ENCODE measurements around the gene C4BPA. TPM values are rescaled to one million over a fixed set of nuclear protein-coding genes. Genes with fewer than 3 reads are reported as not detected.

The C4BPA gene
- total and polyA plus RNA-seq, 8 donors = 1.4 to 15.4 (median 7.9) TPM

DNA sequence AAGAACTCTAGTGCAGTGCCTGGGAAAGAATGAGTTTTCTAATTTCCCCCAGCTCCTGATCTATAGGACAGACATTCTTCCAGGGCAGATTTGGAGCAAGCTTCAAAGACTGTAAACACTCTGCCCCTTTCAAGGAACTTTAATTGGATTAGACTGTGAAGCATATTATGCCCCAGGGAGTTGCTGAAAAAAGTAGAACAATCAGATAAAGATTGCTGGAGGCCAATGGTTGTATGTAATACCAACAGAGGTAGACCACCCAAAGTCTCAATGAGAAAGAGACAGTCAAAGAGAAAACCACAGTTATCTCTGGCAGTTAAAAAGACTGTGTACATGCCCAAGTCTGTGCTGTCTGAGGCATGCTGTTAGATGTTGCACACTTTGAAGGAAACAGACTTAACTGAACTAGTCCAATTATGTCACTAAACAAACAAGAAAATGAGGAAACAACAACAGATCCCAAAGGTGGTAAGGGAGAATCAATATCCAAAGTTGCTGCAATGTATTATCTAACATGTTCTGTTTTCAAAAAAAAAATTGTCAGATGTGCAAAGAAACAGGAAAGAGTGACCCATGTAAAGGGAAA, 24.4 kb downstream of the C4BPA start:
- Histone ChIP-seq H3K36me3 (no peaks in the 10 kb centered on the region), H3K27ac (no peak overlapping the region), H3K4me3 (no peak overlapping the region), H3K9me3 (no peaks in the 10 kb centered on the region), H3K27me3 (no peaks in the 10 kb centered on the region), H3K4me1 (no peaks in the 10 kb centered on the region)
- TF ChIP-seq, protein P1, sequence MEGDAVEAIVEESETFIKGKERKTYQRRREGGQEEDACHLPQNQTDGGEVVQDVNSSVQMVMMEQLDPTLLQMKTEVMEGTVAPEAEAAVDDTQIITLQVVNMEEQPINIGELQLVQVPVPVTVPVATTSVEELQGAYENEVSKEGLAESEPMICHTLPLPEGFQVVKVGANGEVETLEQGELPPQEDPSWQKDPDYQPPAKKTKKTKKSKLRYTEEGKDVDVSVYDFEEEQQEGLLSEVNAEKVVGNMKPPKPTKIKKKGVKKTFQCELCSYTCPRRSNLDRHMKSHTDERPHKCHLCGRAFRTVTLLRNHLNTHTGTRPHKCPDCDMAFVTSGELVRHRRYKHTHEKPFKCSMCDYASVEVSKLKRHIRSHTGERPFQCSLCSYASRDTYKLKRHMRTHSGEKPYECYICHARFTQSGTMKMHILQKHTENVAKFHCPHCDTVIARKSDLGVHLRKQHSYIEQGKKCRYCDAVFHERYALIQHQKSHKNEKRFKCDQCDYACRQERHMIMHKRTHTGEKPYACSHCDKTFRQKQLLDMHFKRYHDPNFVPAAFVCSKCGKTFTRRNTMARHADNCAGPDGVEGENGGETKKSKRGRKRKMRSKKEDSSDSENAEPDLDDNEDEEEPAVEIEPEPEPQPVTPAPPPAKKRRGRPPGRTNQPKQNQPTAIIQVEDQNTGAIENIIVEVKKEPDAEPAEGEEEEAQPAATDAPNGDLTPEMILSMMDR (IDR thresholded peaks at IDR 0.05) = no peak
- intact Hi-C loops (cut with DNase I) = no loop called here
- FAIRE-seq (no peak), ATAC-seq (no peak), DNase-seq (no peak)

DNA sequence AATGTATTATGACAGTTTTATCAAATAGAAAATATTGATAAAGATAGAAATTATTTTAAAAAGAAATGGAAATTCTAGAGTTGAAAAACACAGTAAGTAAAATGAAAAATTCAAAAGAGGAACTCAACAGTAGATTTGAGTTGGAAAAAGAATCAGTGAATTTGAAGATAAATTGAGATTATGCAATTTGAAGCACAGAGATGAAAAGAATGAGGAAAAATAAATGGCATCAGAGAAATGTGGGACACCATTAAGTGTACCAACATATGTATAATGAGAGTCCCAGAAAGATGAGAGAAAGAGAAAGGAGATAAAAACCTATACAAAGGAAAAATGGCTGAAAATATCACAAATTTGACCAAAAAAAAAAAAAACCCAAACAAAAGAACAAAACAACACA, 25.0 kb downstream of the C4BPA start:
- H3K9me3 ChIP-seq = no peaks in the 10 kb centered on the region
- FAIRE-seq (no peak), DNase-seq (no peak), ATAC-seq (no peak)
- intact Hi-C loops (cut with DNase I) = no loop called here
- no peaks in the 10 kb centered on the region for H3K27me3 ChIP-seq
- no peak overlapping the region for H3K4me3 ChIP-seq
- no peaks in the 10 kb centered on the region for H3K36me3 ChIP-seq
- no peak overlapping the region for H3K27ac ChIP-seq
- H3K4me1 ChIP-seq = no peaks in the 10 kb centered on the region
- TF ChIP-seq, protein P1 (IDR thresholded peaks at IDR 0.05) = no peak

DNA sequence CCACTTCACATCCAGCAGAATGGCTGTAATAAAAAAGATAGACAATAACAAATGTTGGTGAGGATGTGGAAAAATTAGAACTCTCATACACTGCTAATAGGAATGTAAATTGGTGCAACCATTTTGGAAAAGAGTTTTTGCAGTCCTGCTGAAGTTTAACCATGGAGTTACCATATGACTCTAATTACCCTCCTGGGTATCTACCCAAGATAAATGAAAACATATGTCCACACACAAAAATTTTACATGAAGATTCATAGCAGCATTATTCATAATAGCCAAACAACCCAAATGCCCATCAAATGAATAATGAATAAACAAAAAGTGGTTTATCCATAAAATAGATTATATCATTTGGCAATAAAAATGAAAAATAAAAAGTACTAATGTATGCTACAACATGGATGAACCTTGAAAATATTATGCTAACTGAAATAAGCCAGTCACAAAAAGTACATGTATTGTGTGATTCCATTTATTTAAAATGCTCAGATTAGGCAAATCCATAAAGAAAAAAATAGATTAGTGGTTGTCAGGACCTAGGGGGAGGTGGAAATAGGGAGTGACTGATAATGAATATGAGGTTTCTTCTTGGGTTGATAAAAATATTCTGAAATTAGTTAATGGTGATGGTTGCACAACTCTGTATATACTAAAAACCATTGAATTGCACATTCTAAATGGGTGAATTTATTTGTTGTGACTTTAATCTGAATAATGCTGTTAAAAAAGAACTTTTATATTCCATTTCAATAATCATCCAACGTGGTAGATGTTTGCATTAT, 26.4 kb downstream of the C4BPA start:
- 33 to 51% methylated on average over 1 of the region's 1 CpG for WGBS, 2 donors
- no peaks in the 10 kb centered on the region for H3K9me3 ChIP-seq
- DNase-seq (no peak), ATAC-seq (no peak), FAIRE-seq (no peak)
- no peaks in the 10 kb centered on the region for H3K36me3 ChIP-seq
- H3K27me3 ChIP-seq = no peaks in the 10 kb centered on the region
- H3K4me3 ChIP-seq = no peak overlapping the region
- H3K4me1 ChIP-seq = no peaks in the 10 kb centered on the region
- TF ChIP-seq, protein P1 (IDR thresholded peaks at IDR 0.05) = no peak
- intact Hi-C loops (cut with DNase I) = no loop called here
- H3K27ac ChIP-seq = no peak overlapping the region

DNA sequence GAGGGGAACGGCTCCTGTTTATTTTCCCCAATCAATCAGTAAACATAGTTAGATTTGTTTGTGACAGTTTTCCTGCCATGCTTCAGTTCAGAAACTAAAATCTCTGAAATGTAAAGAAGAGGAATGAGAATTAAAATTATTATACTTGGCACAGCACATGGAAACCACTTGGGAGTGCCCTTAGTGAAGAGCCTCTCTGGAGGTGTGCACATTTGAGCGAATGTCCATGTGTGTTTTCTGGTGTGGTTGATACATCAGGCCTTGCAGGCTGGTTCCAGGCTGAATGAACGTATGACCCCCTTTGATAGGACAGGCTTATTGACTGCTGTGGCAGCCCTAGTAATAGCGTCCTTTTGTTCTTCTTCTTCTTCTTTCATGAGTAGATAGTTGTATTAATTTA, 27.1 kb downstream of the C4BPA start:
- intact Hi-C loops (cut with DNase I) = no loop called here
- WGBS, 2 donors = 77 to 84% methylated on average over 4 of the region's 4 CpGs
- TF ChIP-seq, protein P1 (IDR thresholded peaks at IDR 0.05) = no peak

DNA sequence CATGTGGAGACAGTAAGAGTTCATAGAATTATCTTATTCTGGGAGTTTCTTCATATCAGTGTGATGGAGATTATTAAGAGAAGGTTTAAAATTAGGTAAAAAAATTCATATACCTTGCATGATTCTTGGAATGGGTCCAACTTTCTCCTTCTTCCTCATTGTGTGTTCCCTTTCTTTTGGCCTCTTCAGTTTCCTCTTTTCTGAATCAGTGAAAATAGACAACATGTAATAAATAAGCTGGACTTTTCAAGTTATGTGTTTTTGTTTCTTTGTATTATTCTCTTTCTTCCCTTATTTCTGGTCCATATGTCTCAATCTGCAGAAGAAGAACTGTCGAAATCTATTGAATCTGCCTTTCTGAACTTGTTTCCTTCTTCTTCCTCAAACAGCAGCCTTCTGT, 30.5 kb downstream of the C4BPA start:
- DNase-seq (no peak), ATAC-seq (no peak), FAIRE-seq (no peak)
- Histone ChIP-seq H3K27me3 (no peaks in the 10 kb centered on the region), H3K4me1 (no peaks in the 10 kb centered on the region), H3K9me3 (no peaks in the 10 kb centered on the region), H3K4me3 (no peak overlapping the region), H3K36me3 (no peaks in the 10 kb centered on the region), H3K27ac (no peak overlapping the region)
- TF ChIP-seq, protein P1 (IDR thresholded peaks at IDR 0.05) = no peak
- intact Hi-C loops (cut with DNase I) = no loop called here
- WGBS, 2 donors = 90 to 95% methylated on average over 1 of the region's 1 CpG

More for the DNA sequence above, 27.1 kb downstream of the C4BPA start:
- H3K36me3 ChIP-seq = no peaks in the 10 kb centered on the region
- DNase-seq (no peak), ATAC-seq (no peak), FAIRE-seq (no peak)
- no peaks in the 10 kb centered on the region for H3K4me1 ChIP-seq
- no peak overlapping the region for H3K27ac ChIP-seq
- H3K4me3 ChIP-seq = no peak overlapping the region
- H3K27me3 ChIP-seq = no peaks in the 10 kb centered on the region
- H3K9me3 ChIP-seq = no peaks in the 10 kb centered on the region

Measured in pancreas (tissue), 10 donors.